MCF 10A (cell line): ENCODE data around the gene SYDE1. TPM values are rescaled to one million over a fixed set of nuclear protein-coding genes. Genes with fewer than 3 reads are reported as not detected.

Source experiments
- BruUV-seq: library from RNA; stranded (reverse); fragments of 400-500 nt; replicated peaks from 2 replicates; lab custom pipeline; 2021; lab: Mats Ljungman, UMichigan
- CTCF ChIA-PET: fragments of 300-600 bp; sonication (Branson Sonifier 250); formaldehyde crosslinking; extraction: SDS; loops from one replicate; lab custom pipeline; 2021; ENCODE audit warnings: antibody characterized with exemption, inconsistent platforms; lab: Yijun Ruan, JAX
- POLR2A ChIA-PET: fragments of 300-600, 350-650 bp; sonication (Branson Sonifier 250); formaldehyde crosslinking; extraction: SDS; loops from one replicate; lab custom pipeline; 2020; ENCODE audit warnings: antibody characterized with exemption, inconsistent platforms; lab: Yijun Ruan, JAX
- DNase-seq: peaks from one replicate; pipeline ENCODE4 v3.0.0-alpha.2; 2018; ENCODE audit not compliant: unreplicated experiment
- H3K27ac Mint-ChIP-seq: one replicate; pipeline ENCODE4 v1.8.0; 2022; ENCODE audit warnings: mild to moderate bottlenecking, low read depth, mixed read lengths; ENCODE audit not compliant: unreplicated experiment
- H3K27me3 Mint-ChIP-seq: one replicate; pipeline ENCODE4 v1.8.0; 2022; ENCODE audit warnings: mixed read lengths; ENCODE audit not compliant: insufficient read depth, unreplicated experiment
- H3K36me3 Mint-ChIP-seq: one replicate; pipeline ENCODE4 v1.8.0; 2022; ENCODE audit warnings: mild to moderate bottlenecking, moderate library complexity, mixed read lengths; ENCODE audit not compliant: insufficient read depth, unreplicated experiment
- H3K4me1 Mint-ChIP-seq: one replicate; pipeline ENCODE4 v1.8.0; 2022; ENCODE audit warnings: mixed read lengths; ENCODE audit not compliant: insufficient read depth, unreplicated experiment
- H3K4me3 Mint-ChIP-seq: one replicate; pipeline ENCODE4 v1.8.0; 2022; ENCODE audit warnings: mild to moderate bottlenecking, moderate library complexity, mixed read lengths; ENCODE audit not compliant: unreplicated experiment
- H3K9me3 Mint-ChIP-seq: one replicate; pipeline ENCODE4 v1.8.0; 2022; ENCODE audit warnings: mixed read lengths; ENCODE audit not compliant: unreplicated experiment
- intact Hi-C: fragments of 100-400 bp; cut with micrococcal nuclease; formaldehyde crosslinking; loops from 2 replicates; pipeline ENCODE4 v1.14.1; 2022
- total RNA-seq: library from RNA; stranded (reverse); gene quantifications from 2 replicates; pipeline ENCODE4 v1.2.3, GENCODE V29; 2022
- TF ChIP-seq, protein P1 (sequence below): fragments of 200-600 bp; IDR thresholded peaks from one replicate; pipeline ENCODE4 v1.8.0; 2022; ENCODE audit warnings: antibody characterized with exemption, mild to moderate bottlenecking; ENCODE audit not compliant: unreplicated experiment

The SYDE1 gene
- total RNA-seq, 1 experiment from 2014 or later: 24.2 TPM

DNA sequence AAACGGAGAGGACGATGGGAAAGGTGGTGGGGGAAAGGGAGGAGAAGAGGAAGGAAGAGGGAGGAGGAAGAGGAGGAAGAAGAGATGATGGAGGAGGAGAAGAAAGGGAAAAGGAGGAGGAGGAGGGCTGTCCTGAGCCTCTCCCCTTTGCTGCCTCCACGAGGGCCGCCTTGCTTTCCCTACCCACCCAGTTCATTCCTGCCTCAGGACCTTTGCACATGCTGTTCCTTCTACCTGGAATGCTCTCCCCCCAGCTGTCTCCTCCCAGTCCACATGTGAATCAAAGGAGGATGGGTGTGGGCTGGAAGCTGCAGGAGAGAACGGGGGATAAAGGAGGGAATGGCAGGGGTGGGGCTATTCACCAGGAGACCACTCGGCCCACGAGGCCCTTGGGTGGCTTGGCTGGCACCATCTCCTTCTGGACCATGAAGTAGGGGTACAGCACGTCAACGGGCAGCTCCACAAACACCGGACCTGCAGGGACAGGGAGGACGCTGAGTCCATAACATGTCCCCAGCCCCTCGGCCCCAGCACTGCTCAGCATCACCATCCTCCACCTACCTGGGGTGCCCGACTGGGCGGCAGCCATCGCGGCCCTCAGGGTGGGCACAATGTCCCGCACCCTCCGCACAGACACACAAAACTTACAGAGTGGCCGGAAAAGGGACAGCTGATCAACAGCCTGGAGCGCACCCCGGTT is 15.3 kb downstream of the SYDE1 start:
- CTCF ChIA-PET: interaction anchor here (1.4 kb wide), 1 partner anchor 21 kb away, joined by 4 read pairs; no protein-coding TSS in a partner anchor
- Mint-ChIP-seq H3K4me3 (no peak overlapping the region), H3K9me3 (no peaks in the 10 kb centered on the region), H3K27me3 (no peaks in the 10 kb centered on the region), H3K27ac (no peak overlapping the region), H3K4me1 (peaks cover 8% of the 10 kb centered on the region), H3K36me3 (peaks cover 51% of the 10 kb centered on the region)
- DNase-seq: no peak
- BruUV-seq: no TSS peak
- intact Hi-C loops: no loop called here
- TF ChIP-seq, protein P1, sequence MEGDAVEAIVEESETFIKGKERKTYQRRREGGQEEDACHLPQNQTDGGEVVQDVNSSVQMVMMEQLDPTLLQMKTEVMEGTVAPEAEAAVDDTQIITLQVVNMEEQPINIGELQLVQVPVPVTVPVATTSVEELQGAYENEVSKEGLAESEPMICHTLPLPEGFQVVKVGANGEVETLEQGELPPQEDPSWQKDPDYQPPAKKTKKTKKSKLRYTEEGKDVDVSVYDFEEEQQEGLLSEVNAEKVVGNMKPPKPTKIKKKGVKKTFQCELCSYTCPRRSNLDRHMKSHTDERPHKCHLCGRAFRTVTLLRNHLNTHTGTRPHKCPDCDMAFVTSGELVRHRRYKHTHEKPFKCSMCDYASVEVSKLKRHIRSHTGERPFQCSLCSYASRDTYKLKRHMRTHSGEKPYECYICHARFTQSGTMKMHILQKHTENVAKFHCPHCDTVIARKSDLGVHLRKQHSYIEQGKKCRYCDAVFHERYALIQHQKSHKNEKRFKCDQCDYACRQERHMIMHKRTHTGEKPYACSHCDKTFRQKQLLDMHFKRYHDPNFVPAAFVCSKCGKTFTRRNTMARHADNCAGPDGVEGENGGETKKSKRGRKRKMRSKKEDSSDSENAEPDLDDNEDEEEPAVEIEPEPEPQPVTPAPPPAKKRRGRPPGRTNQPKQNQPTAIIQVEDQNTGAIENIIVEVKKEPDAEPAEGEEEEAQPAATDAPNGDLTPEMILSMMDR: no peak
- POLR2A ChIA-PET: interaction anchor here (0.7 kb wide), 2 partner anchors 14 to 297 kb away, joined by 3 to 4 read pairs; no protein-coding TSS in a partner anchor

DNA sequence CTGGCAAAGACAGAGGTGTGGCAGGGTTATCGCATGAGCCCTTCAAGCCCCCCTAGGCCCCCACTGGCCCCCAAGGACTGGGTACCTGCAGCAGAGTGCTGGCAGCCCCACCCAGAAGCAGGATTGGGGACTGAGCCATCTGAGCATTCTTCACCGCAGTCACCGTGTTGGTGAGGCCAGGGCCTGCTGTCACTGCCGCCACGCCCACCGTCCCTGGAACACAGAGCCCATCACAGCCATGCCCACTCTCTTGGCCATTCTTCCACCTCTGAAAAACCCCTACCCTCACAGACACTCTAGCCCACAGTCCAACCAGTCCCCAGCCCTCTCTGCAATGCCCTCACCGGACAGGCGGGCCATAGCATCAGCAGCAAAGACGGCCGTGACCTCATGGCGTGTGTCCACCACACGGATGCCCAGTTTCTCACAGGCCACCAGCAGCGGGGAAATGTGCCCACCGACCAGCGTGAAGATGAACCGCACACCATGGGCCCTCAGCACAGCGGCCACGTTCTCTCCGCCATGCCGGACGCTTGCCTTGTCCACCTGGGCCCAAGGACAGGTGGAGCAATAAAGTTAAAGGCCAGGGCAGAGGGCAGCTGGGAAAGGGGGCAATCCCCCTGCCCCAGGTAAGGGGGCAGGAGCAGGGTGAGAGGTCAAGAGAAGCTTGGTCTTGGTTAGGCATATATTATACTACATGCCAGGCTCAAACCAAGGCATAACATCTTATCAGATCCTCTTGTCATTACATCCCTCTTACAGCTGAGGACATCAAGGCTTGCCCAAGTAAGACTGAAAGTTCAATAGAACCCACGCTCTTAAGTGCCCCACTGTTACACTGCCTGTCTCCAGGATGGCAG is 16.1 kb downstream of the SYDE1 start:
- peak overlapping the region; percentile 89 for H3K27ac Mint-ChIP-seq
- no TSS peak for BruUV-seq
- peaks cover 8% of the 10 kb centered on the region for H3K4me1 Mint-ChIP-seq
- no peak overlapping the region for H3K4me3 Mint-ChIP-seq
- TF ChIP-seq, protein P1: no peak
- H3K9me3 Mint-ChIP-seq: no peaks in the 10 kb centered on the region
- intact Hi-C loops: no loop called here
- no peak for DNase-seq
- ChIA-PET CTCF (interaction anchor here (0.6 to 1.0 kb wide), 2 partner anchors 15 to 606 kb away, joined by 3 read pairs; no protein-coding TSS in a partner anchor), POLR2A (no interaction called here)
- H3K36me3 Mint-ChIP-seq: peaks cover 56% of the 10 kb centered on the region
- H3K27me3 Mint-ChIP-seq: no peaks in the 10 kb centered on the region

DNA sequence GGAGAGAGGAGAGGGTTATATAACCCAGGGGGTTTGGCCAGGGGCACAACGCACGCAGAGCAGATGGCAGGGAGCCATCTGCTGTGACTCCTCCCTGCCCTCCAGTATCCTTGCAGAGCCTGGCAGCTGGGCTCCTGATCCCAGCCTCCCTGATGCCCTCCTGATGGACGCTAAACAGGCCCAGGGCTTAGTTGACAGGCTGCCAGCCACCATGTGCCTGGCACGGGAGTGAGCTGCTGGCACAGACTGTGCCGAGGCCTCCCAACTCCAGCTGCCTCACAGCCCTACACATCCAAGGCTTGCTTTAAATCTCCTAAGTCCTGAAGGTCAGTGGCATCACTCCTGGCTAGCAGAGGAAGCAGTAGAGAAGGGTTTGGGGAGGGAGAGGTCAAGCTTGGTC is 16.7 kb downstream of the SYDE1 start:
- intact Hi-C loops: no loop called here
- peak; percentile 27 for DNase-seq
- TF ChIP-seq, protein P1: no peak
- ChIA-PET CTCF (interaction anchor here (0.6 to 1.0 kb wide), 3 partner anchors 16 to 629 kb away, joined by 3 to 4 read pairs (median 3); no protein-coding TSS in a partner anchor), POLR2A (interaction anchor here (0.7 to 1.1 kb wide), 4 partner anchors 8 to 72 kb away, joined by 3 to 4 read pairs (median 3); no protein-coding TSS in a partner anchor)
- Mint-ChIP-seq H3K4me3 (peak overlapping the region; percentile 93), H3K4me1 (peaks cover 8% of the 10 kb centered on the region), H3K36me3 (peaks cover 51% of the 10 kb centered on the region), H3K27me3 (no peaks in the 10 kb centered on the region), H3K27ac (peak overlapping the region; percentile 89), H3K9me3 (no peaks in the 10 kb centered on the region)
- BruUV-seq: no TSS peak
